Astrocyte of the spinal cord (primary cell): ENCODE results near the gene STPG1.
"Not testable (repeated sequence)": the region's sequence is repeated elsewhere in the genome, so short reads cannot be mapped to it uniquely, and the experiment has no call there.

Experiments used
- DNase-seq: peaks from one replicate; pipeline ENCODE4 v3.0.0; 2011; ENCODE audit warnings: low read depth, low spot score
- H3K4me3 ChIP-seq: 2 replicates; pipeline ENCODE4 v1.5.1; 2011; ENCODE audit warnings: low read depth, mild to moderate bottlenecking, low read length, moderate library complexity
- in situ Hi-C: cut with HindIII; loops from 2 replicates; pipeline ENCODE4 v1.10.0; 2017; ENCODE audit warnings: low sequenced_read_pairs
- TF ChIP-seq, protein P1 (sequence below): IDR thresholded peaks from 2 replicates; pipeline ENCODE4 v1.5.1; 2012; ENCODE audit warnings: low read depth, mild to moderate bottlenecking, low read length, inconsistent platforms

Gene STPG1, protein sequence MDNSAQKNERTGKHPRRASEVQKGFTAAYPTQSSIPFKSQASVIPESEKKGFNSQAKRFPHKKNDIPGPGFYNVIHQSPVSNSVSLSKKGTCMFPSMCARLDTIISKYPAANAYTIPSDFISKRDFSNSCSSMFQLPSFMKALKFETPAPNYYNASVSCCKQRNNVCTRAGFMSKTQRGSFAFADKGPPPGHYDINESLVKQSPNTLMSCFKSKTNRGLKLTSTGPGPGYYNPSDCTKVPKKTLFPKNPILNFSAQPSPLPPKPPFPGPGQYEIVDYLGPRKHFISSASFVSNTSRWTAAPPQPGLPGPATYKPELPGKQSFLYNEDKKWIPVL

DNA sequence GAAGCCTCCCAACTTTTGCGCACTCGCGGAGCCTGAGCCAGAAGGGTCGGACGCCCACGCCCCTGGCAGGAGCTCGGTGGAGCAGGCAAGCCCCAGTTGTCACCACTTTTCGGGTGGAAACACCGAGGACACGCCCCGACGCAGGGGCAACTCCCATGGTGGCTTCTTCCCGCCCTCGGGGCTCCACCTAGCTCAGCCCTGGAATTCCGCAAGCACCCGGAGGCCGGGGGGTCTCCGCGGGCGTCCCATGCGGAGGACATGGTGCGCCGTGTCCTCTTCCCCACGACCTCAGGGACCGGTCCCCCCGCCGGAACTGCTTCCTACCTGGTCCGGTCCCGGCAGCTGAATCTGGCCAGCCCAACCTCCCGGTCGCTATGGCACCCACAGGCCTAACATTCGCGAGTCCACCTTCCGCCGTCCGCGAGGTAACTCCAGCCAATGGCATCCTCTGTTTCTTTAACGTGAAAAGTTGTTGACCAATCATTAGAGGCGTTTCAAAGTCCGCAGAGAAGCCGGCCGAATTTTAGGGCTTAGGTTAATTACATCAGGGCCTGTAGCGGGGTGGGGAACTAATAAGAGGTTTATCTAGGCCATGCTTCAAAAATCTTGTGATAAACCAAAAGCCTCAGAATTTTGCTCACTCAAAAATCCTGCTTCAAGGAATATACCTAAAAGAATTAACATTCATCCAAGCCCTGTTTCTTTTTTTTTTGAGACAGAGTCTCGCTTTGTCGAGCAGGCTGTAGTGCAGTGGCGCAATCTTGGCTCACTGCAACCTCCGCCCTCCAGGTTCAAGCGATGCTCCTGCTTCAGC lies at the start of gene STPG1:
Gene STPG1, minus strand, starts transcription at position 433 of the 814 bp plus-strand sequence. CDS start 12,394 bp downstream, outside the sequence.
- in situ Hi-C loops, result no loop called here
- DNase-seq, result peak; percentile 82
- TF ChIP-seq, protein P1, sequence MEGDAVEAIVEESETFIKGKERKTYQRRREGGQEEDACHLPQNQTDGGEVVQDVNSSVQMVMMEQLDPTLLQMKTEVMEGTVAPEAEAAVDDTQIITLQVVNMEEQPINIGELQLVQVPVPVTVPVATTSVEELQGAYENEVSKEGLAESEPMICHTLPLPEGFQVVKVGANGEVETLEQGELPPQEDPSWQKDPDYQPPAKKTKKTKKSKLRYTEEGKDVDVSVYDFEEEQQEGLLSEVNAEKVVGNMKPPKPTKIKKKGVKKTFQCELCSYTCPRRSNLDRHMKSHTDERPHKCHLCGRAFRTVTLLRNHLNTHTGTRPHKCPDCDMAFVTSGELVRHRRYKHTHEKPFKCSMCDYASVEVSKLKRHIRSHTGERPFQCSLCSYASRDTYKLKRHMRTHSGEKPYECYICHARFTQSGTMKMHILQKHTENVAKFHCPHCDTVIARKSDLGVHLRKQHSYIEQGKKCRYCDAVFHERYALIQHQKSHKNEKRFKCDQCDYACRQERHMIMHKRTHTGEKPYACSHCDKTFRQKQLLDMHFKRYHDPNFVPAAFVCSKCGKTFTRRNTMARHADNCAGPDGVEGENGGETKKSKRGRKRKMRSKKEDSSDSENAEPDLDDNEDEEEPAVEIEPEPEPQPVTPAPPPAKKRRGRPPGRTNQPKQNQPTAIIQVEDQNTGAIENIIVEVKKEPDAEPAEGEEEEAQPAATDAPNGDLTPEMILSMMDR, result no peak
- H3K4me3 ChIP-seq, result peak within 1 kb of the TSS; percentile 79

DNA sequence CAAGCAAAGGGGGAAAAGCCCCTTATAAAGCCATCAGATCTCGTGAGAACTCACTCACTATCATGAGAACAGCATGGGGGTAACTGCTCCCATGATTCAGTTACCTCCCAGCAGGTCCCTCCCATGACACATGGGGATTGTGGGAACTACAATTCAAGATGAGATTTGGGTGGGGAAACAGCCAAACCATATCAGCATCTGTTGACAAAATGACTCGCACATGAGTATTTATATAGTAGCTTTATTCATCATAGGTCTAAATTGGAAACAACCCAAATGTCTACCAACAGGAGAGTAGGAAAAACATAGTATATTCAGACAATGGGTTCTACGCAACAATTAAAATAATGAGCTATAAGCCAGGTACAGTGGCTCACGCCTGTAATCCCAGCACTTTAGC lies 48.5 kb upstream of the STPG1 start:
- in situ Hi-C loops, H3K4me3 ChIP-seq: not testable (repeated sequence)
- peak; percentile 39 for DNase-seq

DNA sequence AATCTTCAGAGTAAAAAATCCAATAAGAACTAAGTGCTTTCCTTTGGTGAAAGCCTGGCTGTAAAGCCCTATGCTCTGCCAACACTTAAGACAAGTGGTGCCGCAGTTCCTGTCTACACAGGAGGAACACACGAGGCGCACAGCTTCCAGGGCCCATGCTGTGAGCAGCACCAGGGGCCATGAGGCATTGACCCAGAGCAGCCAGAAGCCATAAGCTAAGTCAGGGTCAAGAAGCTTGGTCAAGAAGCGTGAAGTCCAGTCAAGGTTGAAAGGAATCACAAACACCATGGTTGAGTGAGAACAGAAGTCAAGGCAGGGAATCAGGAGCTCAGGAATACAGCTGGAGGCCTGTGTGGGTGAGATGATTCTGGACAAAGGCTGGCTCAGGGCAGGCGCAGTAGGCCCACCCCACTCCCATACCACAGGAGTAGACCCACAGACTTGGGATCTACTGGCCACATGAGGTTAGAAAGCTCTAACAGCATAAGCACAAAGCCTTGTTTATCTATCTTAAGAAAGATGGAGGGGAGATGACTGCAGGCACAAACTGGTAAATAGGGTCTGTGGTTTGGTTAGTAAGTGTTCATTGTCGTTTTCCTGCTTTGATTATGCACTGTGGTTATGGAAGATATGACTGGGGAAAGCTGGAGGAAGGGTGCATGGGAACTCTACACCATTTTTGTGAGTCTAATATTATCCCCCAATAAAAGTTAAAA lies 46.1 kb upstream of the STPG1 start:
- no peak overlapping the region for H3K4me3 ChIP-seq
- DNase-seq, result no peak
- in situ Hi-C loops, result no loop called here
- TF ChIP-seq, protein P1, result no peak

DNA sequence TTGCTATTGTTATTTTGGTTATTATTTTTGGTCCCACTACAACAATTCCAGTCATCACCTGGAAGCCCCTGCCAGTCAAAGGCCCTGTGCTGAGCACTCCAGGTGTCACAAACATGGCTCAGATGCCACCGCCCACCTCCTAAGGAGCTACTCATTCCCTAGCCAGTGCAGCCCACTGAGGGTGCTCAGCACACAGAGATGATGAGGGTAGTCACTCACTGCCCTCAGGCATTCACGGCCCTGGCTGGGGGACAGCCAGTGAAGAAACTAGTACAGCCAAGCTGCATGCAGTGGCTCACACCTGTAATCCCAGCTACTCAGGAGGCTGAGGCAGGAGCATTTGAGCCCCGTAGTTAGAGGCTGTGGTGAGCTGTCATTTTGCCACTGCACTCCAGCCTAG lies 44.3 kb upstream of the STPG1 start:
- DNase-seq, result no peak
- TF ChIP-seq, protein P1, result no peak
- in situ Hi-C loops, result no loop called here
- no peak overlapping the region for H3K4me3 ChIP-seq

DNA sequence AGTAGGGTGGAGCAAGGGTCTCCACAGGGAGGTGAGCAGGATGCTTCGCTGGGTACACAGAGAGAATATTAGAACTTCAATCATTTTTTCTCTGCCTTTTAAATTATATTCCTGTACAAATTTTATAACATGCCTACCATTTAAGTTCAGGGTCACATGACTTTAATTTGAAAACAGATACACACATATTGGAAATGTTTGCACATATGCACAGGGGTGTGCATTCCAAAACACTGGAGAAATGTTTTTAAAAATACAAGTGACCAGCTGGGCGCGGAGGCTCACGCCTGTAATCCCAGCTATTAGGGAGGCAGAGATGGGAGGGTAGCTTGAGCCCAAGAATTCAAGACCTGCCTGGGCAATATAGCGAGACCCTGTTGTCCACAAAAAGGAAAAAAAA lies 41.7 kb upstream of the STPG1 start:
- DNase-seq, result no peak
- TF ChIP-seq, protein P1, result no peak
- no peak overlapping the region for H3K4me3 ChIP-seq
- in situ Hi-C loops, result no loop called here

DNA sequence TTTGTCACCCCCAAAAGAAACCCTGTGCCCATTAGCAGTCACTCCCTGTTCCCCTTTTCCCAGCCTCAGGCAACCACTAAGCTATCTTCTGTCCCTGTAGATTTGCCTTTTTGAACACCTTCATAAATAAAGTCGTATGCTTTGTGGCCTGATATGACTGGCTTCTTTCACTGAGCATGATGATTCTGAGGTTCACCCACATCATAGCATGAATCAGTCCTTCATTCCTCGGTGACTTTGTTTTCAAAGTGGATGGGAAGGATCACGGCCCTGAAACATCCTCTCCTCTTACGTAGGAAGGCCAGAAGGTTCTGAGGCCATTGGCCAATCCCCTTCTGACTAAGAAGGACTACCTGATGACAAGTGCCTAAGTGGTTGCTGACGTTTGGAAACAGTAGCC lies 41.1 kb upstream of the STPG1 start:
- DNase-seq, result no peak
- no peak overlapping the region for H3K4me3 ChIP-seq
- TF ChIP-seq, protein P1, result no peak
- in situ Hi-C loops, result no loop called here
